K562 treated with DMSO at 1 percent for 24 hours (cell line): ENCODE results near the gene GTSE1. TPM values are rescaled to one million over a fixed set of nuclear protein-coding genes. Genes with fewer than 3 reads are reported as not detected.

Experiments used
- total RNA-seq: library from RNA; unstranded; fragments of 300-600 nt; gene quantifications from 2 replicates; pipeline ENCODE4 v1.2.3, GENCODE V29; 2022; ENCODE audit warnings: low read depth; ENCODE audit not compliant: insufficient read depth

The GTSE1 gene, protein sequence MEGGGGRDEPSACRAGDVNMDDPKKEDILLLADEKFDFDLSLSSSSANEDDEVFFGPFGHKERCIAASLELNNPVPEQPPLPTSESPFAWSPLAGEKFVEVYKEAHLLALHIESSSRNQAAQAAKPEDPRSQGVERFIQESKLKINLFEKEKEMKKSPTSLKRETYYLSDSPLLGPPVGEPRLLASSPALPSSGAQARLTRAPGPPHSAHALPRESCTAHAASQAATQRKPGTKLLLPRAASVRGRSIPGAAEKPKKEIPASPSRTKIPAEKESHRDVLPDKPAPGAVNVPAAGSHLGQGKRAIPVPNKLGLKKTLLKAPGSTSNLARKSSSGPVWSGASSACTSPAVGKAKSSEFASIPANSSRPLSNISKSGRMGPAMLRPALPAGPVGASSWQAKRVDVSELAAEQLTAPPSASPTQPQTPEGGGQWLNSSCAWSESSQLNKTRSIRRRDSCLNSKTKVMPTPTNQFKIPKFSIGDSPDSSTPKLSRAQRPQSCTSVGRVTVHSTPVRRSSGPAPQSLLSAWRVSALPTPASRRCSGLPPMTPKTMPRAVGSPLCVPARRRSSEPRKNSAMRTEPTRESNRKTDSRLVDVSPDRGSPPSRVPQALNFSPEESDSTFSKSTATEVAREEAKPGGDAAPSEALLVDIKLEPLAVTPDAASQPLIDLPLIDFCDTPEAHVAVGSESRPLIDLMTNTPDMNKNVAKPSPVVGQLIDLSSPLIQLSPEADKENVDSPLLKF
- 37.0 and 39.2 TPM in 2 replicates for total RNA-seq

DNA sequence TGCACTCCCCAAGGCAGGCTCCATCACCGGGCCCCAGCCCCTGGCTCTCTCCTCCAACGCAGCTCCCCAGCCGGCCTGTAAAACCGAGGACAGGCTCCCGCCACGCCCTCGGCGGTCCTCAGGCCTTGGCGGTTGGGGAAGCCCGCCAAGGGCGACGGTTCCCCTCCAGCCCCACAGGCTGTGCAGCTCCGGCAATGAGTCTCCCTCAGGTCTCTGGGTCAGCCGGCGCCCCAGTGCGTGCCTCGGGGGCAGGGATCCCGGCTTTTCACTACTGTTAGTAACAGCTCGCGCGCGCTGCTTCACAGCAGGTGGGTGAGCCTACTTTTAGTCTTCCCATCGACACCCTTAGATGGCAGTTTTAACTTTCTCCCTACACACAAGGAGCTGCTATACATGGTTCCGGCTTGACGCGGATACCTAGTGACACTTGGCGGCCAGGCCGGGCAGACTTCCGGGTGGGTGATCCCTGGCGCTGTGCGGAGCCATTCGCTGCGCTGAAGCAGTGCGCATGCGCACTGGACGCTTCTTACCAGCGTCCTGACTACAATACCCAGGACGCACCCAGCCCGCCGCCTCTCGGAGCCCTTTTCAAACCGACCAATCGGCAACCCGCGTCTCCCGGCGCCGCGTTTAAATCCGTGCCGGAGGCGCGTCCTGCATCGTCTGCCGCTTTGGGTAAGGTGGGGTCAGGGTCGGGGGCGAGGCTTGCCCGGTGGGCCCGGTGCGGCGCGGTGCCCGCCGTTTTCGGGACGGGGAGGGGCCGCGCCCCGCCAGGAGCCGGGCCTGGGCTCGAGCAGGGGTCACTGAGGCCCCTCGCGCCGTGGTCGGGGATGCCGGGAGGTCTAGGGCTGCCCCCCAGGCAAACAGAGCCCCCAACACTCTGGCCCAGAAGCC is at the start of gene GTSE1:
GTSE1 (plus strand) TSS at position 614 of the 894 bp plus-strand sequence. CDS start 531 bp downstream, outside the sequence.

DNA sequence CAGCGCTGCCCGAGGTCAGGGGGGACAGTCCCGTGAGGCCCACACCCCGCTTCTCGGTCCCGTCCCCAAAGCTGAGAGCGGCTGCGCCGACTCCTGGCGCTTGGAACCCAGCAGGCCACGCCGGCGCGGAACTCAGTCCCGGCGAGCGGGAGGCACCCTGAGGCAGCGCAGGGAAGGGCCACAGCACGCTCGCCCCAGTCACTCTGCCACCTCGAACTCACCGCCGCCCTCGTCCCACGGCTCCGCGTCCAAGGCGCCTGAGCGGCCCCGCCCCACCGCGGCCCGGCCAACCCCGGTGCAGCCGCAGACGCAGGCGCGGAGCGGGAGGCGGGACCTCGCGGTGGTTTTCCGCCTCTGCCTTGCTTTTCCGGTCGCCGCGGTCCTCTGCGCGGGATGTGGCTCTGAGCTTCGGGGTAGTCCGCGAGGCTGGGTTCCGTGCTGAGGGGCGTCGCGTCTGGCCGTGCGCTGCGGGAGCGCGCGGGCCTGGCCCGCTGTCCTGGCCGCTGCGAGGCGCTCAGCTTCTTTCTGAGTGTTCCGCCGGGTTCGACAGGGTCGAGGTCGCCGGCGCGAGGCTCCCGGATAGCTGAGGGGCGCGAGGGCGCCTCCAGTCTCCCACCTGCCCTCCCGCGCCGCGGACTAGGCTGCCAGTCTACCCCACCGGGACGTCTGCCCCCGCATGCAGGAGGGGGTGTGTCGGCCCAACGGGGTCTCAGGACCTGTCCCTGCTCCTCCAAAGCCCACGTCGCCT is 46.5 kb upstream of the GTSE1 start, which contains the start of gene CDPF1:
CDPF1 (minus strand) TSS at position 259 of the 748 bp plus-strand sequence. CDS start 2,009 bp downstream, outside the sequence.

DNA sequence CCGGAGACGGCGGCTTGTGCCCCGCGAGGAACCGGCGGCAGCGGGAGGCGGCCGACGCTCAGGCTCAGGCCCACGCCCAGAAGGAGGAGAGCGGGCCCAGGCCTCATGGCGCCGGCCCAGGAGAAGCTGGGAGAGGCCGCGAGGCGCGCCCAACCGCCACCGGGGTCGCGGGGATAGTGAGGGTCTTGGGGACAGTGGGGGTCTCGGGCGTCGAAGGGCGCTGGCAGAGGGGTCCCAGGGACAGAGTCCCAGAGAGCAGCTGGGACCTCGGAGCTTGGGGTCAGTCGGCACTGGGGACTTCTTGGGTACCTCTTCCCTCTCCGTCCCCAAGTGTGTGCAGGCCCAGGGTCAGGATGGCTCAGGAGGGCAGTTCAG is 33.5 kb upstream of the GTSE1 start, which contains the start of gene PKDREJ:
PKDREJ (minus strand) TSS at position 128 of the 375 bp plus-strand sequence; CDS start at position 107, 21 bp downstream.

DNA sequence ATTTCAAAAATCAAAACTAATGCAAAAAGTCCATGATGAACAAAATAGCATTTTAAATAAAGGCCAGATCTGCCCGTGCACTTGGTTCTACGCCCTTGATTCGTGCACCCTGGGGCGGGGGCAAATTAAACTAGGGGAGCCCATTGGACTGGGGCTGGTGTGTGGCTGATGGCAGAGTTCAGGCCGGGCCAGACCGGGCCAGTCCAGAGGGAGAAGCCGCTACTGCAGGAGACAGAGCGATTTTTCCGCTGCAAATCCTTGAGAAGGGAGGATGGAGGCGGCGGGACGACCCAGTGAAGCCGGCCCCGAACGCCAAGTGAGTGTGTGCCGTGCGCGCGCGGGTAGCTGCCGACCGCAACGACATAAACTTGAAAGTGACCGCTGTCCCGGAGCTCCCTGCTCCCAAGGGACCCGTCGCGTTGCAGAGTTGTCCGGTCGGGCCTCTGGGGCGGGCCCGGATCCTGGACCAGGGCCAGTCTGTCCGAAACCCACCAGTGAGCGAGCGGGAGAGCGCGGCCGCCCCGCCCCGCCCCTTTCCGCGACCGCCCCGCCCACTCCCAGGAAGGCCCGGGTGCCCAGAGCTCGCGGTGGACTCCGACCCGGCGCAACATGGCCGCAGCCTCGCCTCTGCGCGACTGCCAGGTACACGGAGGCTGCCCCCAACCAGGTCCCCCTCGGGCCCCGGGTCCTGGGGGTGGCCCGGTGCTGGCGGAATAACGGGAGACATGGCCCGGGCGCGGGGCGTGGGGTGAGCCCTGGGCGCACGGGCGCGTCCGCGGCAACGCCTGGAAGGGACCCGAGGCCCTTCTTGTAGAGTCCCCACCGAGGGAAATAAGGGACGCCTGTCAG is 29.0 kb upstream of the GTSE1 start, which contains the start of gene TTC38:
TTC38 (plus strand) TSS at position 578 of the 849 bp plus-strand sequence; CDS start at position 610, 32 bp downstream.

DNA sequence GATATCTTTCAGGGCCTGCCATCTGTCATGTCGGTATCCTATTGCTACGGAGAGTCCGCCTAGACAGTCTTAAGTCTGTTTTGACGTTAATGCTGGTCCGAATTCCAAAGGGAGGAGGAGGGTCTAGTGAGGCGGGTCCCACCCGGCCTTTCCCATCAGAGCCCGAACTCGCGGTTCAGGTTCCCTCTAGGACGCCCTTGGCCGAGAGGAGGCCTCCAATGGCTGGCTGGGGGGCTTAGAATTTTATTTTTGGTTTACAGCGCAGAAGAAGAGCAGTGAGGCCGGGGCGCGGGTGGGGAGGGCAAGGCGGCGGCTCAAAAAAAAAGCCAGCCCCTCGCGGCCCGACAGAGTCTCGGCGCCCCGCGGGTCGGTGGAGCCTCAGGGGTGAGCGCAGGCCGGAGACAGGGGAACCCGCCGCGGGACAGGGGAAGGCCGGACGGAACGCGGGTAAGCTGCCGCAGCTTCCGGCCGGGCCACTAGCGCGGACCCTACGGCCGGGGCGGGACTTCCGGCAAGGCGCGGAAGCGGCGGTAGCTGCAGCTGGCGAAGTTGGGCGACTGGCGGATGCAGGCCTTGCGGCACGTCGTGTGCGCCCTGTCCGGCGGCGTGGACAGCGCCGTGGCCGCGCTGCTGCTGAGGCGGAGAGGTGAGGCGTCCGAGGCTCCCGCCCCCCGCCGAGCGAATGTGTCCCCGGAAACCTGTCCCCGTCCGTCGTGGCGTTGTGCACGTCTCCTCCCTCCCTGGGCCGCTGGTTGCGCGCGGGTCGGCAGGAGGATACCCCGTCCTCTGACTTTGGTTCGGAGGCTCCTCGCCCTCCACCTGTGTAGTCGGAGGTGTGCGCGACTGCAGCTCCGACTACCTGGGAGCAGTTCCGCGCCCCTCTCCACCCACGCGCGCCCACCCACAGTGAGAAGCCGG is 38.8 kb downstream of the GTSE1 start, which contains the start of gene TRMU:
TRMU (plus strand) TSS at position 514 of the 918 bp plus-strand sequence; CDS start at position 565, 51 bp downstream.

Other genes with a start within 250 kb of the GTSE1 start
- 2.2 and 5.2 TPM in 2 replicates for gene PPARA, start 146.3 kb upstream of the GTSE1 start, total RNA-seq
- 8.3 and 11.0 TPM in 2 replicates for gene CDPF1, start 46.6 kb upstream of the GTSE1 start, total RNA-seq
- 0.88 and 0.89 TPM in 2 replicates for gene PKDREJ, start 33.5 kb upstream of the GTSE1 start, total RNA-seq
- 18.9 and 25.6 TPM in 2 replicates for gene TTC38, start 28.9 kb upstream of the GTSE1 start, total RNA-seq
- 27.8 and 35.0 TPM in 2 replicates for gene TRMU, start 38.8 kb downstream of the GTSE1 start, total RNA-seq
- gene CELSR1, start 240.8 kb downstream of the GTSE1 start, total RNA-seq: 0.02 and 0.05 TPM in 2 replicates